Left ventricle myocardium inferior (tissue), 1 donor: ENCODE measurements around the gene IPO8. TPM values are rescaled to one million over a fixed set of nuclear protein-coding genes. Genes with fewer than 3 reads are reported as not detected.
"Not testable (repeated sequence)": the region's sequence is repeated elsewhere in the genome, so short reads cannot be mapped to it uniquely, and the experiment has no call there.

Source experiments
- DNase-seq: peaks from one replicate; pipeline ENCODE4 v3.0.0-alpha.2; 2020
- H3K27ac ChIP-seq: fragments of 200-600 bp; replicated peaks from 2 replicates; pipeline ENCODE4 v1.8.0; 2021
- H3K27me3 ChIP-seq: fragments of 200-600 bp; 2 replicates; pipeline ENCODE4 v1.8.0; 2021; ENCODE audit warnings: low read depth
- H3K36me3 ChIP-seq: fragments of 200-600 bp; 2 replicates; pipeline ENCODE4 v1.8.0; 2021
- H3K4me1 ChIP-seq: fragments of 200-600 bp; 2 replicates; pipeline ENCODE4 v1.8.0; 2021
- H3K4me3 ChIP-seq: fragments of 200-600 bp; 2 replicates; pipeline ENCODE4 v1.8.0; 2021; ENCODE audit warnings: mild to moderate bottlenecking, moderate library complexity
- H3K9me3 ChIP-seq: fragments of 200-600 bp; replicated peaks from 2 replicates; pipeline ENCODE4 v1.8.0; 2021
- CTCF ChIP-seq: fragments of 200-600 bp; IDR thresholded peaks from 2 replicates; pipeline ENCODE4 v1.8.0; 2021; ENCODE audit warnings: antibody characterized with exemption, mild to moderate bottlenecking, borderline replicate concordance
- intact Hi-C: fragments of 100-400 bp; cut with micrococcal nuclease; formaldehyde crosslinking; loops from one replicate; pipeline ENCODE4 v1.11.0; 2022
- total RNA-seq: library from RNA; stranded (reverse); fragmentation: NEBNext Ultra II Directional; extraction: Animal tissue kit (Norgen Biotek cat#: 25700); gene quantifications from one replicate; pipeline ENCODE4 v1.2.1, GENCODE V29; 2021
- donor health status: DM: no; HTN: yes; CAD: no; lungs with severe emphysema.

The IPO8 gene
- total RNA-seq, 1 donor from 2014 or later: 25.2 TPM

- H3K36me3 ChIP-seq: peaks cover 57% of the 10 kb centered on the region
These were observed 64.7 kb downstream of the IPO8 start for GRCh38 chr12:30630979-30631285.

GRCh38 chr12:30630076-30630978 is 65.3 kb downstream of the IPO8 start:
- no peak for DNase-seq
- peaks cover 57% of the 10 kb centered on the region for H3K36me3 ChIP-seq
- TF ChIP-seq CTCF: no peak
- H3K4me3 ChIP-seq: no peak overlapping the region
- H3K9me3 ChIP-seq: no peaks in the 10 kb centered on the region
- H3K27ac ChIP-seq: no peak overlapping the region
- peaks cover 19% of the 10 kb centered on the region for H3K4me1 ChIP-seq
- H3K27me3 ChIP-seq: no peaks in the 10 kb centered on the region
- intact Hi-C loops: no loop called here

More at GRCh38 chr12:30630979-30631285, 64.7 kb downstream of the IPO8 start:
- no peak for DNase-seq
- no peaks in the 10 kb centered on the region for H3K9me3 ChIP-seq
- intact Hi-C loops: no loop called here
- no peak overlapping the region for H3K27ac ChIP-seq
- peaks cover 19% of the 10 kb centered on the region for H3K4me1 ChIP-seq
- H3K4me3 ChIP-seq: no peak overlapping the region
- no peaks in the 10 kb centered on the region for H3K27me3 ChIP-seq
- no peak for TF ChIP-seq CTCF

GRCh38 chr12:30626847-30627246 is 68.8 kb downstream of the IPO8 start:
- Histone ChIP-seq H3K4me1 (peaks cover 15% of the 10 kb centered on the region), H3K4me3 (no peak overlapping the region), H3K27me3 (no peaks in the 10 kb centered on the region), H3K36me3 (peaks cover 42% of the 10 kb centered on the region), H3K9me3 (no peaks in the 10 kb centered on the region), H3K27ac (no peak overlapping the region)
- intact Hi-C loops: no loop called here
- no peak for TF ChIP-seq CTCF
- DNase-seq: no peak

- peaks cover 13% of the 10 kb centered on the region for H3K36me3 ChIP-seq
- no peak overlapping the region for H3K27ac ChIP-seq
- H3K9me3 ChIP-seq: no peaks in the 10 kb centered on the region
- H3K4me3 ChIP-seq: no peak overlapping the region
- no peaks in the 10 kb centered on the region for H3K27me3 ChIP-seq
- DNase-seq: no peak
- intact Hi-C loops: no loop called here
- no peak for TF ChIP-seq CTCF
- H3K4me1 ChIP-seq: no peaks in the 10 kb centered on the region
These were observed 71.7 kb downstream of the IPO8 start for GRCh38 chr12:30624009-30624408.

GRCh38 chr12:30622509-30622908 is 73.2 kb downstream of the IPO8 start:
- Histone ChIP-seq H3K9me3 (no peaks in the 10 kb centered on the region), H3K4me1 (no peaks in the 10 kb centered on the region), H3K27ac (no peak overlapping the region), H3K27me3 (no peaks in the 10 kb centered on the region), H3K36me3 (peaks cover 3% of the 10 kb centered on the region), H3K4me3 (no peak overlapping the region)
- intact Hi-C loops: no loop called here
- no peak for TF ChIP-seq CTCF
- no peak for DNase-seq

- H3K36me3 ChIP-seq, intact Hi-C loops, H3K4me3 ChIP-seq, H3K9me3 ChIP-seq, DNase-seq, H3K4me1 ChIP-seq, H3K27me3 ChIP-seq, H3K27ac ChIP-seq: not testable (repeated sequence)
These were observed 73.9 kb downstream of the IPO8 start for GRCh38 chr12:30621663-30622241.
